MM.1S (cell line): ENCODE results near the gene CCDC126.

ENCODE experiments used
- DNase-seq: peaks from one replicate; pipeline ENCODE4 v3.0.0-alpha.2; 2015
- H2AFZ ChIP-seq: fragments of 300-600 bp; sonication (generic); 2 replicates; pipeline ENCODE4 v1.6.0; 2016; ENCODE audit warnings: antibody characterized with exemption, low read length
- H3F3A ChIP-seq: fragments of 300-600 bp; sonication (generic); 2 replicates; pipeline ENCODE4 v1.6.1; 2016; ENCODE audit warnings: mild to moderate bottlenecking, antibody characterized with exemption, low read length, moderate library complexity, mixed read lengths; ENCODE audit not compliant: insufficient read depth
- H3K27ac ChIP-seq: fragments of 300-600 bp; sonication (generic); 2 replicates; pipeline ENCODE4 v1.5.1; 2016; ENCODE audit warnings: mild to moderate bottlenecking, low read length
- H3K27me3 ChIP-seq: fragments of 300-600 bp; sonication (generic); replicated peaks from 2 replicates; pipeline ENCODE4 v1.6.0; 2016; ENCODE audit warnings: low read length; ENCODE audit not compliant: insufficient read depth
- H3K36me3 ChIP-seq: fragments of 300-600 bp; sonication (generic); replicated peaks from 2 replicates; pipeline ENCODE4 v1.6.1; 2016; ENCODE audit warnings: mild to moderate bottlenecking, low read length, mixed read lengths; ENCODE audit not compliant: insufficient read depth
- H3K4me1 ChIP-seq: fragments of 300-600 bp; sonication (generic); 2 replicates; pipeline ENCODE4 v1.6.1; 2016; ENCODE audit warnings: low read length, mixed read lengths
- H3K4me2 ChIP-seq: fragments of 300-600 bp; sonication (generic); 2 replicates; pipeline ENCODE4 v1.6.0; 2016; ENCODE audit warnings: low read depth, low read length
- H3K4me3 ChIP-seq: fragments of 300-600 bp; sonication (generic); 2 replicates; pipeline ENCODE4 v1.5.1; 2016; ENCODE audit warnings: low read length, mixed read lengths
- H3K79me2 ChIP-seq: fragments of 300-600 bp; sonication (generic); 2 replicates; pipeline ENCODE4 v1.6.1; 2016; ENCODE audit warnings: mixed run types, low read length, mixed read lengths
- H3K9ac ChIP-seq: fragments of 300-600 bp; sonication (generic); 2 replicates; pipeline ENCODE4 v1.6.1; 2016; ENCODE audit warnings: low read length, mixed read lengths
- H3K9me2 ChIP-seq: fragments of 300-600 bp; sonication (generic); replicated peaks from 2 replicates; pipeline ENCODE4 v1.6.1; 2016; ENCODE audit warnings: mild to moderate bottlenecking, low read length, mixed read lengths; ENCODE audit not compliant: insufficient read depth
- H3K9me3 ChIP-seq: fragments of 300-600 bp; sonication (generic); replicated peaks from 2 replicates; pipeline ENCODE4 v1.6.1; 2016; ENCODE audit warnings: mild to moderate bottlenecking, low read length, mixed read lengths; ENCODE audit not compliant: insufficient read depth
- H4K20me1 ChIP-seq: fragments of 300-600 bp; sonication (generic); 2 replicates; pipeline ENCODE4 v1.6.1; 2016; ENCODE audit warnings: mild to moderate bottlenecking, low read length, moderate library complexity, mixed read lengths; ENCODE audit not compliant: insufficient read depth
- CTCF ChIP-seq: fragments of 300-600 bp; sonication (generic); IDR thresholded peaks from 2 replicates; pipeline ENCODE4 v1.5.1; 2016; ENCODE audit warnings: antibody characterized with exemption, low read length, mixed read lengths
- EZH2 ChIP-seq: fragments of 300-600 bp; sonication (generic); optimal IDR thresholded peaks from 2 replicates; pipeline ENCODE3; 2017; ENCODE audit warnings: low read depth, mild to moderate bottlenecking, antibody characterized with exemption, low read length, mixed read lengths
- EZH2phosphoT487 ChIP-seq: fragments of 300-600 bp; sonication (generic); IDR thresholded peaks from 2 replicates; pipeline ENCODE4 v1.6.1; 2018; ENCODE audit warnings: antibody characterized with exemption, low read length

The CCDC126 gene

GRCh38 chr7:23616593-23616992, 19.4 kb downstream of the CCDC126 start:
- H2AFZ ChIP-seq: no peak overlapping the region
- no peaks in the 10 kb centered on the region for H4K20me1 ChIP-seq
- H3K4me1 ChIP-seq: no peaks in the 10 kb centered on the region
- no peaks in the 10 kb centered on the region for H3K79me2 ChIP-seq
- no peaks in the 10 kb centered on the region for H3K9me2 ChIP-seq
- TF ChIP-seq EZH2phosphoT487 (no peak), CTCF (no peak), EZH2 (no peak)
- H3K36me3 ChIP-seq: no peaks in the 10 kb centered on the region
- no peak for DNase-seq
- no peaks in the 10 kb centered on the region for H3K9me3 ChIP-seq
- H3K27me3 ChIP-seq: no peaks in the 10 kb centered on the region
- no peak overlapping the region for H3K27ac ChIP-seq
- no peak overlapping the region for H3K9ac ChIP-seq
- no peaks in the 10 kb centered on the region for H3F3A ChIP-seq
- H3K4me3 ChIP-seq: no peak overlapping the region
- no peak overlapping the region for H3K4me2 ChIP-seq

DNA sequence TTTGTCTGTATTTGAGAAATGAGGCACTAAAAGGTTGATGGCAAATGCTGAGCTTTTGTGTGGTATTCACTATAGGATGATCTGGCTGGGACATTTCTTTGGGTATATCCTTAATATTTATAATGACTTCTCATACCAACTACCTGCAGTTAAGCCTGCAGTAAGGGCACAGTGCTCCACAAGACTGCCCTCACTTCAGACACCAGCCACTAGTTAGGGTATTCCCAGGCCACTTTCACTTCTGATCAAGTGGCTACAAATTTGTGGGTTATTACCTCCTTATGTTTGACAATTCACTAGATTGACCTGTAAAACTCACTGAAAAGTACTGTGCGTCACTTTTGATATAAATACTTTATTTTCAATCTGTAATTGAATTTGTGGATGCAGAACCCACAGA, 20.3 kb downstream of the CCDC126 start:
- Histone ChIP-seq H3K4me1 (no peaks in the 10 kb centered on the region), H4K20me1 (no peaks in the 10 kb centered on the region), H3K4me3 (no peak overlapping the region), H3K9me3 (no peaks in the 10 kb centered on the region), H3F3A (no peaks in the 10 kb centered on the region), H2AFZ (no peak overlapping the region), H3K4me2 (no peak overlapping the region), H3K79me2 (no peaks in the 10 kb centered on the region), H3K36me3 (no peaks in the 10 kb centered on the region), H3K9ac (no peak overlapping the region), H3K27ac (no peak overlapping the region), H3K27me3 (no peaks in the 10 kb centered on the region), H3K9me2 (no peaks in the 10 kb centered on the region)
- DNase-seq: no peak
- TF ChIP-seq CTCF: no peak
- no peak for TF ChIP-seq EZH2
- no peak for TF ChIP-seq EZH2phosphoT487

- Histone ChIP-seq H3K4me2 (no peak overlapping the region), H3K9me3 (no peaks in the 10 kb centered on the region), H3K9ac (no peak overlapping the region), H3K27ac (no peak overlapping the region), H3K9me2 (no peaks in the 10 kb centered on the region), H3K79me2 (no peaks in the 10 kb centered on the region), H4K20me1 (no peaks in the 10 kb centered on the region), H3K4me1 (no peaks in the 10 kb centered on the region), H3F3A (no peaks in the 10 kb centered on the region), H3K4me3 (no peak overlapping the region), H2AFZ (no peak overlapping the region), H3K27me3 (no peaks in the 10 kb centered on the region), H3K36me3 (no peaks in the 10 kb centered on the region)
- TF ChIP-seq EZH2: no peak
- TF ChIP-seq EZH2phosphoT487: no peak
- TF ChIP-seq CTCF: no peak
- DNase-seq: no peak
Observed at GRCh38 chr7:23618241-23618640, 21.1 kb downstream of the CCDC126 start.

DNA sequence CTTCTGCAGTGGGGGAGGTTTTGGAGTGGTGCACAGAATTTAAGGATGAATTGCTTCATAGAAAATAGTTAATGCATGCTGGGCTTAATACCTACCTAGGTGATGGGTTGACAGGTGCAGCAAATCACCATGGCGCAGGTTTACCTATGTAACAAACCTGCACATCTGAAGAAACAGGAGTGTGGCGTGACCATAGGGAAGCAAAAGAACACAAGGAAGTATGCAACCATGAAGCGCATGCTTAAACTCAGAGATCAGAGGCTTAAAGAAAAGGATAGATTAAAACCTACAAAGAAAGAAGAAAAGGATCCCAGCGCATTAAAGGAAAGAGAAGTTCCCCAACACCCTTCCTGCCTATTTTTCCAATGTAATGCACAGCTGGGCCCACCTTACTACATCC, 22.0 kb downstream of the CCDC126 start:
- H4K20me1 ChIP-seq: no peaks in the 10 kb centered on the region
- H3K9ac ChIP-seq: no peak overlapping the region
- H3F3A ChIP-seq: no peaks in the 10 kb centered on the region
- H3K27ac ChIP-seq: no peak overlapping the region
- H3K9me3 ChIP-seq: no peaks in the 10 kb centered on the region
- H3K79me2 ChIP-seq: no peaks in the 10 kb centered on the region
- no peaks in the 10 kb centered on the region for H3K36me3 ChIP-seq
- H3K4me2 ChIP-seq: no peak overlapping the region
- H3K4me3 ChIP-seq: no peak overlapping the region
- no peak for DNase-seq
- TF ChIP-seq EZH2 (no peak), EZH2phosphoT487 (no peak), CTCF (no peak)
- H2AFZ ChIP-seq: no peak overlapping the region
- H3K27me3 ChIP-seq: no peaks in the 10 kb centered on the region
- no peaks in the 10 kb centered on the region for H3K9me2 ChIP-seq
- H3K4me1 ChIP-seq: no peaks in the 10 kb centered on the region
